Adrenal gland (tissue), 12 donors: ENCODE results near the gene HOXD12. TPM values are rescaled to one million over a fixed set of nuclear protein-coding genes. Genes with fewer than 3 reads are reported as not detected.

Source experiments
- DNase-seq, 7 donors: peaks; one replicate each; pipeline ENCODE4 v3.0.0-alpha.2; 2019 to 2020
- H3K27ac ChIP-seq, 5 donors: fragments of 200-600 bp; sonication (generic) in 4 of 5; 1 replicate in 3 of 5; 2 replicates in 2 of 5; pipeline versions ENCODE4 v1.5.1 to v1.8.0; 2016 to 2020; ENCODE audit warnings: mild to moderate bottlenecking in 1 of 5
- H3K27me3 ChIP-seq: fragments of 200-600 bp; 2 replicates; pipeline ENCODE4 v1.8.0; 2021
- H3K36me3 ChIP-seq, 2 donors: fragments of 200-600 bp; replicated peaks in 1 of 2; 1 replicate in 1 of 2; 2 replicates in 1 of 2; pipeline versions ENCODE4 v1.5.1 to v1.8.0; 2018 to 2022
- H3K4me1 ChIP-seq, 2 donors: fragments of 200-600 bp; replicated peaks in 1 of 2; 1 replicate in 1 of 2; 2 replicates in 1 of 2; pipeline versions ENCODE4 v1.5.1 to v1.8.0; 2018 to 2021
- H3K4me3 ChIP-seq, 4 donors: fragments of 200-600 bp; sonication (generic) in 3 of 4; one replicate each; pipeline ENCODE4 v1.5.1; 2016 to 2018
- H3K9me3 ChIP-seq, 3 donors: fragments of 200-600 bp; sonication (generic) in 1 of 3; replicated peaks in 1 of 3; 1 replicate in 2 of 3; 2 replicates in 1 of 3; pipeline versions ENCODE4 v1.5.1 to v1.8.0; 2016 to 2021
- POLR2A ChIP-seq, 2 donors: fragments of 450-650 bp; IDR thresholded peaks; one replicate each; pipeline ENCODE4 v1.6.1; 2017; ENCODE audit warnings: antibody characterized with exemption in 2 of 2, mild to moderate bottlenecking in 2 of 2, moderate library complexity in 1 of 2
- WGBS, 4 donors: extraction: QIAGEN DNeasy Blood & Tissue Kit in 2 of 4; methylation state at CpG; one replicate each; pipeline versions ENCODE4 v1.1.5 to v1.1.7; 2013 to 2017; 5-methylcytosine and 5-hydroxymethylcytosine counted together
- intact Hi-C, 2 donors: fragments of 100-400 bp; cut with DNase I; formaldehyde crosslinking; loops; one replicate each; pipeline versions ENCODE4 v1.14.1 to v1.15.0; 2022 to 2023
- polyA plus RNA-seq, 3 donors: library from polyadenylated mRNA; stranded (reverse); fragments of 200-250 nt in 2 of 3; fragments of 350-450 nt in 1 of 3; fragmentation: Illumina TruSeq in 1 of 3; extraction: RNeasy Lipid Tissue Mini Kit (QIAGEN cat#74804) in 1 of 3; gene quantifications; one replicate each; pipeline ENCODE4 v1.2.3, GENCODE V29; 2013 to 2014
- total RNA-seq, 9 donors: library from RNA; depleted of rRNA in 4 of 9; stranded (reverse); fragments of >200 nt in 4 of 9; fragments of 120-200 nt in 1 of 9; fragmentation: NEBNext Ultra II Directional in 1 of 9; extraction: Animal tissue kit (Norgen Biotek cat#: 25700) in 1 of 9; gene quantifications; one replicate each; pipeline versions ENCODE4 v1.1.0 to v1.2.4, GENCODE V29; 2013 to 2023
- TF ChIP-seq, protein P1 (sequence below), 6 experiments: fragments of 450-650 bp in 4 of 6; fragments of 200-600 bp in 2 of 6; sonication (generic) in 1 of 6; IDR thresholded peaks; 1 replicate in 5 of 6; 2 replicates in 1 of 6; pipeline versions ENCODE4 v1.5.1 to v1.8.0; 2016 to 2021; ENCODE audit warnings: antibody characterized with exemption in 6 of 6, mild to moderate bottlenecking in 2 of 6, moderate library complexity in 1 of 6
- donor health status: healthy with polysubstance abuse.
- donor health status: Bipolar disorder and iron deficiency.
- donor health status: DM: yes; HTN: yes; CAD: no.
- donor health status: DM: no; HTN: no; CAD: no.
- donor health status: DM: no; HTN: no; CAD: no.
- donor health status: DM: yes; HTN: yes; CAD: no.

HOXD12 gene
- total and polyA plus RNA-seq, 12 donors = not detected

DNA sequence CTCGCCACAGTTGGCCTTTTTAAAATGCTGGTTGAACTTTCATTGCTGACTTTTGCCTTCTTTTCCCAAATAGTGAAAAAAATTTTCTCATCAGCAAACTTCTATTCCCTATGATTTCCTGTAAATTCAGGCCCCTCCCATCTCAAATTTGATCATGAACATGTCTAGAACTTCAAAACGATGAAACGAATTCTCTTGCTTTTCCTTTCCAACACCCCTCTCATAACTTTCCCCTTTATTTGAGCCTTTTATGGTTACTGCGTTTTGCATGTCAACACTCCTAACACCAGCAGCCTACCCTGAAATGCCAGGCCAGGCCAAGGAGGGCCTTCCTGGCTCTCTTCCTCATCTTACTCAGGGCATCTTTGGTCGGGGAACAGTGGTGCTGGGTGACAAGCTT, 8.7 kb upstream of the HOXD12 start:
- TF ChIP-seq, protein P1, sequence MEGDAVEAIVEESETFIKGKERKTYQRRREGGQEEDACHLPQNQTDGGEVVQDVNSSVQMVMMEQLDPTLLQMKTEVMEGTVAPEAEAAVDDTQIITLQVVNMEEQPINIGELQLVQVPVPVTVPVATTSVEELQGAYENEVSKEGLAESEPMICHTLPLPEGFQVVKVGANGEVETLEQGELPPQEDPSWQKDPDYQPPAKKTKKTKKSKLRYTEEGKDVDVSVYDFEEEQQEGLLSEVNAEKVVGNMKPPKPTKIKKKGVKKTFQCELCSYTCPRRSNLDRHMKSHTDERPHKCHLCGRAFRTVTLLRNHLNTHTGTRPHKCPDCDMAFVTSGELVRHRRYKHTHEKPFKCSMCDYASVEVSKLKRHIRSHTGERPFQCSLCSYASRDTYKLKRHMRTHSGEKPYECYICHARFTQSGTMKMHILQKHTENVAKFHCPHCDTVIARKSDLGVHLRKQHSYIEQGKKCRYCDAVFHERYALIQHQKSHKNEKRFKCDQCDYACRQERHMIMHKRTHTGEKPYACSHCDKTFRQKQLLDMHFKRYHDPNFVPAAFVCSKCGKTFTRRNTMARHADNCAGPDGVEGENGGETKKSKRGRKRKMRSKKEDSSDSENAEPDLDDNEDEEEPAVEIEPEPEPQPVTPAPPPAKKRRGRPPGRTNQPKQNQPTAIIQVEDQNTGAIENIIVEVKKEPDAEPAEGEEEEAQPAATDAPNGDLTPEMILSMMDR (IDR thresholded peaks at IDR 0.05) = no peak
- no peak for TF ChIP-seq POLR2A (IDR thresholded peaks at IDR 0.05)
- peaks cover 4 to 17% of the 10 kb centered on the region in 2 donors for H3K4me1 ChIP-seq
- no peaks in the 10 kb centered on the region for H3K9me3 ChIP-seq
- peaks cover 96% of the 10 kb centered on the region for H3K27me3 ChIP-seq
- H3K27ac ChIP-seq = no peak overlapping the region
- intact Hi-C loops = loop anchor here in 1 of 2 donors (5.0 to 10.0 kb wide), 2 partner anchors 724 to 836 kb away; no protein-coding TSS in a partner anchor
- 29 to 37% (median 36%) methylated on average over 5 of the region's 5 CpGs for WGBS, 4 donors
- H3K4me3 ChIP-seq = no peak overlapping the region
- no peak for DNase-seq
- H3K36me3 ChIP-seq = no peaks in the 10 kb centered on the region

DNA sequence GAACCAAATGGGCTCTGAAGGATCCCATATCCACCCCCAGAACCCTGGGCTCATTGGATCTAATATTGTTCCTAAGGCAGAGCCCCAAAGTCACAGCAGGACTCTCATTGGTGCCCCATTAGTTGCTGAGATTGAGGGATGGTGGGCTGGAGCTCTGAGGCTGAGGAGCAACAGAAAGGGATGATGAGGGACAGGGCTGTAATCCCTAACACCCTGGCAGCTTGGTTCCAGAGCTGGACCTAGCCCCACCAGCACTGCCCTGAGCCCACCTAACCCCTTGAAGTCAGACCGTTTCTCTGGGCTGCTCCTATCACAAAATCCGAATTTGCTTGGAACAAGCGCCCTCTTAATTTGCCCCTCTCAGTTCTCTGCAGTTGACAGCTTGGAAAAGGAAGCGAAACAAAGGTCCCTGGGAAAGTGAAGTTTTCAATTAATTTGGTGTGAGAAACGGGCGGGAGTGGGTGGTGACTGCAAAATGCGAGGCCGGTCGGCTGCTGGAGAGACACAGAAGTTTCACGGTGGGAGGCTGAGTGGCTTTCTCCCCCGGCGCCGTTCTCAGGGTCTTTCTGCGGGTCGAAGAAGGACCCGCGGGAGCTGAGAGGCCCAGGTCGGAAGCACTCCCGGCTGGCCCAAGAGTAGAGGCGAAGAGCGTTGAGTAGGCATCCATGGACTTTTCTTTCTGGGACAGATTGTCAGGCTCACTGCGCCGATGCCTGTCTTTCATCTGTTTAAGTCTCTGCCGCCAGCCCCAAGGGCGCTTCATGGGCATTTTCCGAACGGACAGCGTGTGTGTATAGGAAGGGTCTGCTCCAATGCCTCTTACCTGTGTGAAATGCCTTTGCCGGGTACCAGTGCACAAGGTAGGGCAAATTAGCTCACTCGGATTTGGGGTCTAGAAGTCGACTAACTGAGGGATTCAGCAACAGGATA, 8.0 kb upstream of the HOXD12 start:
- TF ChIP-seq, protein P1 (IDR thresholded peaks at IDR 0.05) = no peak
- no peak for DNase-seq
- Histone ChIP-seq H3K4me3 (no peak overlapping the region), H3K36me3 (no peaks in the 10 kb centered on the region), H3K9me3 (no peaks in the 10 kb centered on the region), H3K27me3 (peaks cover 97% of the 10 kb centered on the region), H3K27ac (no peak overlapping the region), H3K4me1 (peaks cover 4 to 20% of the 10 kb centered on the region in 2 donors)
- intact Hi-C loops = loop anchor here in 1 of 2 donors (5.0 to 10.0 kb wide), 2 partner anchors 724 to 837 kb away; no protein-coding TSS in a partner anchor
- WGBS, 4 donors = 10 to 13% (median 12%) methylated on average over 29 to 31 of the region's 31 CpGs

DNA sequence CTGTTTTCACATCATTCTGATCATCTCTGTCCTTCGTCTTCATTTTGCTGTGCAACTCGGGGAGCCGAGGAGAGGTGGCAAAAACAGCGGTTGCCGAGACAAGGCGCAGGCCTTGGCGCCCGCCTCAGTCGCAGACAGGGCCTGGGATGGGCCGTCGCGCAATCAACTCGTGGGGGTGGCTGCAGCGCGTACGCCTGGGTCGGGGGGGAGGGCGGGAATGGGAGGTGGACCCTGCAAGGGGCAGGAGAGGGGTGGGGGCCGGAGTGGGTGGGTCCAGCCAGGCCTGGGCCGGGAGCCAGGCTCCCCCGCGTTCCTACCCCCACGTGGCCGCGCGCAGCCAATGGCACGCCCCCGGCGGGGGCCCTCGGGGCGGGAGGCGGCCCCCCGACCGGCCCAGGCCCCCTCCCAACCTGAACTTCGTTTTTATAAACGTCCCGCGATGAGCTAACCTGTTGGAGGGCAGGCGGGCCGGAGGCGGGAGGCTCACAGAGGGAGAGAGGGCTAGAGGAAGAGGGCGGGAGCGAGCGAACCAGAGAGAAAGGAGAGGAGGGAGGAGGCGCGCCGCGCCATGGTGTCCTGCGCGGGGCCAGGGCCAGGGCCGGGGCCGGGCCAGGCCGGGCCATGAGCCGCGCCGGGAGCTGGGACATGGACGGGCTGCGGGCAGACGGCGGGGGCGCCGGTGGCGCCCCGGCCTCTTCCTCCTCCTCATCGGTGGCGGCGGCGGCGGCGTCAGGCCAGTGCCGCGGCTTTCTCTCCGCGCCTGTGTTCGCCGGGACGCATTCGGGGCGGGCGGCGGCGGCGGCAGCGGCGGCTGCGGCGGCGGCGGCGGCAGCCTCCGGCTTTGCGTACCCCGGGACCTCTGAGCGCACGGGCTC, 7.1 kb upstream of the HOXD12 start, which contains the start of gene HOXD13:
HOXD13 (plus strand) TSS at position 452 of the 875 bp plus-strand sequence; CDS start at position 622, 170 bp downstream.
- 2 to 18% (median 4%) methylated on average over 13 to 94 of the region's 95 CpGs for WGBS, 4 donors
- TF ChIP-seq, protein P1 (IDR thresholded peaks at IDR 0.05) = no peak
- TF ChIP-seq POLR2A (IDR thresholded peaks at IDR 0.05) = no peak
- Histone ChIP-seq H3K4me3 (peak within 1 kb of the TSS in 1 of 4 donors; percentile 41), H3K36me3 (no peaks in the 10 kb centered on the region), H3K27ac (no peak within 1 kb of the TSS), H3K9me3 (no peaks in the 10 kb centered on the region), H3K27me3 (peaks cover 97% of the 10 kb centered on the region), H3K4me1 (peaks cover 4 to 29% of the 10 kb centered on the region in 2 donors)
- intact Hi-C loops = loop anchor here in 1 of 2 donors (5.0 to 10.0 kb wide), 2 partner anchors 725 to 838 kb away; no protein-coding TSS in a partner anchor
- DNase-seq = no peak
